MCF 10A (cell line): ENCODE results near the gene RPL36. TPM values are rescaled to one million over a fixed set of nuclear protein-coding genes. Genes with fewer than 3 reads are reported as not detected.

Experiments
- BruUV-seq: library from RNA; stranded (reverse); fragments of 400-500 nt; replicated peaks from 2 replicates; lab custom pipeline; 2021; lab: Mats Ljungman, UMichigan
- CTCF ChIA-PET: fragments of 300-600 bp; sonication (Branson Sonifier 250); formaldehyde crosslinking; extraction: SDS; loops from one replicate; lab custom pipeline; 2021; ENCODE audit warnings: antibody characterized with exemption, inconsistent platforms; lab: Yijun Ruan, JAX
- POLR2A ChIA-PET: fragments of 300-600, 350-650 bp; sonication (Branson Sonifier 250); formaldehyde crosslinking; extraction: SDS; loops from one replicate; lab custom pipeline; 2020; ENCODE audit warnings: antibody characterized with exemption, inconsistent platforms; lab: Yijun Ruan, JAX
- DNase-seq: peaks from one replicate; pipeline ENCODE4 v3.0.0-alpha.2; 2018; ENCODE audit not compliant: unreplicated experiment
- H3K27ac Mint-ChIP-seq: one replicate; pipeline ENCODE4 v1.8.0; 2022; ENCODE audit warnings: mild to moderate bottlenecking, low read depth, mixed read lengths; ENCODE audit not compliant: unreplicated experiment
- H3K27me3 Mint-ChIP-seq: one replicate; pipeline ENCODE4 v1.8.0; 2022; ENCODE audit warnings: mixed read lengths; ENCODE audit not compliant: insufficient read depth, unreplicated experiment
- H3K36me3 Mint-ChIP-seq: one replicate; pipeline ENCODE4 v1.8.0; 2022; ENCODE audit warnings: mild to moderate bottlenecking, moderate library complexity, mixed read lengths; ENCODE audit not compliant: insufficient read depth, unreplicated experiment
- H3K4me1 Mint-ChIP-seq: one replicate; pipeline ENCODE4 v1.8.0; 2022; ENCODE audit warnings: mixed read lengths; ENCODE audit not compliant: insufficient read depth, unreplicated experiment
- H3K4me3 Mint-ChIP-seq: one replicate; pipeline ENCODE4 v1.8.0; 2022; ENCODE audit warnings: mild to moderate bottlenecking, moderate library complexity, mixed read lengths; ENCODE audit not compliant: unreplicated experiment
- H3K9me3 Mint-ChIP-seq: one replicate; pipeline ENCODE4 v1.8.0; 2022; ENCODE audit warnings: mixed read lengths; ENCODE audit not compliant: unreplicated experiment
- intact Hi-C: fragments of 100-400 bp; cut with micrococcal nuclease; formaldehyde crosslinking; loops from 2 replicates; pipeline ENCODE4 v1.14.1; 2022
- total RNA-seq: library from RNA; stranded (reverse); gene quantifications from 2 replicates; pipeline ENCODE4 v1.2.3, GENCODE V29; 2022
- TF ChIP-seq, protein P1 (sequence below): fragments of 200-600 bp; IDR thresholded peaks from one replicate; pipeline ENCODE4 v1.8.0; 2022; ENCODE audit warnings: antibody characterized with exemption, mild to moderate bottlenecking; ENCODE audit not compliant: unreplicated experiment

RPL36 gene
- total RNA-seq, 1 experiment from 2014 or later, result 1,569 TPM

DNA sequence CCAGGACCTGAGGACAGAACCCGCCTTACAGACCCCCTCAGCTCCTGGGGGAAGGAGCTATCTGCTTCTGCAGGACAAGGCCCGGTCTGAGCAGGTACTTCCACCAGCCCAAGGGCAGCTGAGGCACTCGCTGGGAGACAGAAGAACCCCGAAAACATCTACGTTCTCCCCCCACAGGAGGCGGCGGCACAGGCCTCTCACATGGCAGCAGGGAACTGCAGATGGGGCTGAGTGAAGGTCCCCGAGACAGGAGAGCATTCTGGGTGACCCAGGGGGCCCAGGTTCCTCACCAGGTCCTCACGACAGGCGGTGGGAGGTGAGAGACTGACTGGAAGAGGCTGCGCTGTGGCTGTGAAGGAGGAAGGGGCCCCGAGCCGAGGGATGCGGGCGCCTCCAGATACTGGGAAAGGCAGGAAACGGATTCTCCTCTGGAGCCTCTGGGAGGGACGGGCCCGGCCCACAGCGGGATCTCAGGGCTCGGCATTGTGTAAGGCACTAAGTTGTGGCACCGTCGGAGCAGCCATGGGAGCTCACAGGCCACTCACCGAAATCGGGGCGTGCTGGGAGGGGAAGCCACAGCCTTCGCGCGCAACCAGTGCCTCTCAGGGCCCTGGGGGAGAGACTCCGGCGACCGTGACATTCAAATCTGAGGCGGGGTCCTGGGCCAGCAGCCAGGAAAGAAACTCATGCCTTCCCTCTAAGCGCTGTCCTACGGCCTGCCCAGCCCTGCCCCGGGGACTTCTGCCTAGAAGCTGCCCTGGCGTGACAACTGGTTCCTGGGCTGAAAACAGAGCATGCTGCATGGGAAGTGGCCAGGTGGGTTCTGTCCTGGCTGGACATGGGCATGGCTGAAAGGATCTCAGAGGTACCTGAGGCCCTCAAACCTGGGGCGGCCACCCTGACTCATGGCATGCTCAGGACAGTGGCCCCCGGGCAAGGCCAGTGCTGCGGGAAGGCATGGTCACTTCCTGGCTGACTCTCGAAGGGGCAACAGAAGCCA lies 14.0 kb downstream of the RPL36 start:
- no TSS peak for BruUV-seq
- ChIA-PET POLR2A (no interaction called here), CTCF (no interaction called here)
- Mint-ChIP-seq H3K36me3 (peaks cover 88% of the 10 kb centered on the region), H3K9me3 (no peaks in the 10 kb centered on the region), H3K27me3 (no peaks in the 10 kb centered on the region), H3K27ac (peak overlapping the region; percentile 49), H3K4me3 (no peak overlapping the region), H3K4me1 (peaks cover 6% of the 10 kb centered on the region)
- intact Hi-C loops, result no loop called here
- DNase-seq, result no peak
- TF ChIP-seq, protein P1, sequence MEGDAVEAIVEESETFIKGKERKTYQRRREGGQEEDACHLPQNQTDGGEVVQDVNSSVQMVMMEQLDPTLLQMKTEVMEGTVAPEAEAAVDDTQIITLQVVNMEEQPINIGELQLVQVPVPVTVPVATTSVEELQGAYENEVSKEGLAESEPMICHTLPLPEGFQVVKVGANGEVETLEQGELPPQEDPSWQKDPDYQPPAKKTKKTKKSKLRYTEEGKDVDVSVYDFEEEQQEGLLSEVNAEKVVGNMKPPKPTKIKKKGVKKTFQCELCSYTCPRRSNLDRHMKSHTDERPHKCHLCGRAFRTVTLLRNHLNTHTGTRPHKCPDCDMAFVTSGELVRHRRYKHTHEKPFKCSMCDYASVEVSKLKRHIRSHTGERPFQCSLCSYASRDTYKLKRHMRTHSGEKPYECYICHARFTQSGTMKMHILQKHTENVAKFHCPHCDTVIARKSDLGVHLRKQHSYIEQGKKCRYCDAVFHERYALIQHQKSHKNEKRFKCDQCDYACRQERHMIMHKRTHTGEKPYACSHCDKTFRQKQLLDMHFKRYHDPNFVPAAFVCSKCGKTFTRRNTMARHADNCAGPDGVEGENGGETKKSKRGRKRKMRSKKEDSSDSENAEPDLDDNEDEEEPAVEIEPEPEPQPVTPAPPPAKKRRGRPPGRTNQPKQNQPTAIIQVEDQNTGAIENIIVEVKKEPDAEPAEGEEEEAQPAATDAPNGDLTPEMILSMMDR, result no peak

DNA sequence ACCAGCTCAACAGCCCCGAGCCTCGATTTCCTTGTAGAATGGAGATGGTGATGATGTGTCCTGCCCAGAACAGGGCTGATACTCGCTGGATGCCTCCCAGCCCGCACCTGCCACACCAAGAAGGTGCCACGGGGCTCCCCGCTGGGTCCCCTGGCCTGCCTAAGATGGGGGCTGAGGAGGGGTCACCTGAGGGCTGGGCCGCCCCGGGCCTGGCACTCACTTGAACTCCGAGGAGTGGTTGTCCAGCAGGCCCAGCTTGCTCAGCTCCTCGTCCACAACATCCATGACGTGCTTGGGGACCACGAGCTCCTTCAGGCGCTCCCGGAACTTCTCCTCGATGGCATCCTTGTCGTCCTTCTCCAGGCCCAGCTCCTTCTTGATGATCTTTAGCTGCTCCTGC lies 15.5 kb downstream of the RPL36 start:
- TF ChIP-seq, protein P1, result no peak
- ChIA-PET POLR2A (interaction anchor here (0.8 to 1.2 kb wide), 2 partner anchors 13 to 15 kb away, joined by 3 read pairs; no protein-coding TSS in a partner anchor), CTCF (interaction anchor here (0.6 kb wide), 1 partner anchor 14 kb away, joined by 4 read pairs; the partner anchor contains the start of gene LONP1)
- H3K27ac Mint-ChIP-seq, result no peak overlapping the region
- H3K9me3 Mint-ChIP-seq, result no peaks in the 10 kb centered on the region
- H3K4me3 Mint-ChIP-seq, result no peak overlapping the region
- BruUV-seq, result no TSS peak
- H3K36me3 Mint-ChIP-seq, result peaks cover 90% of the 10 kb centered on the region
- no peak for DNase-seq
- intact Hi-C loops, result no loop called here
- H3K4me1 Mint-ChIP-seq, result peaks cover 6% of the 10 kb centered on the region
- no peaks in the 10 kb centered on the region for H3K27me3 Mint-ChIP-seq

DNA sequence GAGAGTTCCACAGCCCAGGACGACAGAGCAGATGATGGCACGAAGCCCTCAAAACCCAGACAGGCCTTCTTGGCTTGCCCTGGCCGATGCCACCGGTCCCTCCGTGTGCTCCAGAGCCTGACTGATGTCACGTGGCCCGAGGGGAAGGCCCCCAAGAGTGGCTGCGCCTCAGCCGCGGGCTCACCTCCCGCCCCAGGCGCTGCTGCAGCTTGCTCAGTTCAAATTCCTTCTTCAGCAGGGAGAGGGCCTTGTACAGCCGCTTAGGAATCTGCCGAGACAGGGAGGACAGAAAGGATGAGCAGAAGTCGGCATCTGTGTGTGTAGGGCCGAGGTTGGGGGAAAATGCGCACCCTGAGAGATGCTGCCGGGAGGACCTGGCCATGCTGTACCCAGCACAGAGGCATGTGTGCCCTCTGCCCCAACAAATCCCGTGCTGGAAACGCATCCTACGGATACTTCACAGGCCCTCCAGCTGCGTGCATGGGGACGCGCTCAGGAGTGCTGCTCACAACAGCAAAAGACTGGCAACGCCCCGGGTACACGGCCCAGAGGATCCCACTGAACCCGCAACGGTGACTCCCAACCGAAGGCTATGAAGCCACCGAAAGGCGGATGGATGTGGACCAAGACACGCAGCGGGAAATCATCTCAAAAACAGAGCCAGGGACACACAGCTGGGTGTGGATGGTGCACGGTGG lies 16.9 kb downstream of the RPL36 start:
- ChIA-PET POLR2A (interaction anchor here (1.2 to 3.3 kb wide), 2 partner anchors 12 to 16 kb away, joined by 3 to 13 read pairs; no protein-coding TSS in a partner anchor), CTCF (interaction anchor here (0.6 to 0.9 kb wide), 2 partner anchors 97 to 776 kb away, joined by 3 read pairs; no protein-coding TSS in a partner anchor)
- Mint-ChIP-seq H3K27me3 (no peaks in the 10 kb centered on the region), H3K27ac (no peak overlapping the region), H3K9me3 (no peaks in the 10 kb centered on the region), H3K4me3 (no peak overlapping the region), H3K4me1 (peaks cover 6% of the 10 kb centered on the region), H3K36me3 (peaks cover 96% of the 10 kb centered on the region)
- BruUV-seq, result no TSS peak
- DNase-seq, result no peak
- TF ChIP-seq, protein P1, result no peak
- intact Hi-C loops, result no loop called here
